HG03064 (cell line): Measurements from ENCODE around the gene KSR1.
A peak's percentile ranks its signal among the peaks of the same experiment; 100 is the strongest.
"Not testable (repeated sequence)": the region's sequence is repeated elsewhere in the genome, so short reads cannot be mapped to it uniquely, and the experiment has no call there.

Experiments
- ATAC-seq: cut with Tn5 transposase; IDR thresholded peaks from one replicate; pipeline ENCODE4 v1.9.1; 2021; ENCODE audit warnings: low read depth; ENCODE audit not compliant: unreplicated experiment

KSR1 gene

DNA sequence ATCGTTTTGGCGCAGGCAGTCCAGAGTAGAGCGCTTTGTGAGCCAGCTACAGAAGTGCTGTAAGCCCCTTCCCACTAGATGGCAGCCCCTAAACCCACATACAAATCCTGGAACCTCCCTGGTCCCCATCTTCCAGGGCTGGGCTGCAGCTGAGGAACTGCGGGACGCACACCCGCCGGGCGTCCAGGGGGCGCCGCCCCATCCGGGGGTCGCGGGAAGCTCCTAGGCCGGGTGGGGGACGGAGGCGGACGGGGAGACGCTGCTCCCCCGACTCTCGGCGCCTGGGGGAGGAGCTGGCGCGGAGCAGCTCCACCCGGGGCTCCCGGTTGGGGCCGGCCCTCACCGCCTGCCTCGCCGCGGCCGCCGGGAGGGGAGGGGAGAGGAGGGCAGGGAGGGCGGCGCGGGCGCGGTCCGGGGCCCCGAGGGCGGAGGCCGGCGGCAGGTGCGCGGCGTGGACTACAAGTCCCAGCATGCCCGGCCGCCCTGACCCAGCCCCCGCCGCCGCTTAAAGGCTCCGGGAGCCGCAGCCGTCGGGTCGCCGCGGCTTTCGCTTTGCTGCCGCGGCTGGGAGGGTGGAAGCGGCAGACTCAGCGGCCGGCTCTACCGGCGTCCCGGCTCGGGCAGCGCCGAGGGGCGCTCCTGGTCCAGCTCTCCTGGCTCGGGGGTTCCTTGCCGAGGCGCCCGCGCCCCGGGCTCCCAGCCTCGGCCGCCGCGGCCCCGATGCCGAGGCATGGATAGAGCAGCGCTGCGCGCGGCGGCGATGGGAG lies at the start of gene KSR1:
Gene KSR1, plus strand, starts transcription at position 535 of the 767 bp plus-strand sequence. Its CDS starts 196 bp downstream, at position 731.
- ATAC-seq = peak; percentile 83

DNA sequence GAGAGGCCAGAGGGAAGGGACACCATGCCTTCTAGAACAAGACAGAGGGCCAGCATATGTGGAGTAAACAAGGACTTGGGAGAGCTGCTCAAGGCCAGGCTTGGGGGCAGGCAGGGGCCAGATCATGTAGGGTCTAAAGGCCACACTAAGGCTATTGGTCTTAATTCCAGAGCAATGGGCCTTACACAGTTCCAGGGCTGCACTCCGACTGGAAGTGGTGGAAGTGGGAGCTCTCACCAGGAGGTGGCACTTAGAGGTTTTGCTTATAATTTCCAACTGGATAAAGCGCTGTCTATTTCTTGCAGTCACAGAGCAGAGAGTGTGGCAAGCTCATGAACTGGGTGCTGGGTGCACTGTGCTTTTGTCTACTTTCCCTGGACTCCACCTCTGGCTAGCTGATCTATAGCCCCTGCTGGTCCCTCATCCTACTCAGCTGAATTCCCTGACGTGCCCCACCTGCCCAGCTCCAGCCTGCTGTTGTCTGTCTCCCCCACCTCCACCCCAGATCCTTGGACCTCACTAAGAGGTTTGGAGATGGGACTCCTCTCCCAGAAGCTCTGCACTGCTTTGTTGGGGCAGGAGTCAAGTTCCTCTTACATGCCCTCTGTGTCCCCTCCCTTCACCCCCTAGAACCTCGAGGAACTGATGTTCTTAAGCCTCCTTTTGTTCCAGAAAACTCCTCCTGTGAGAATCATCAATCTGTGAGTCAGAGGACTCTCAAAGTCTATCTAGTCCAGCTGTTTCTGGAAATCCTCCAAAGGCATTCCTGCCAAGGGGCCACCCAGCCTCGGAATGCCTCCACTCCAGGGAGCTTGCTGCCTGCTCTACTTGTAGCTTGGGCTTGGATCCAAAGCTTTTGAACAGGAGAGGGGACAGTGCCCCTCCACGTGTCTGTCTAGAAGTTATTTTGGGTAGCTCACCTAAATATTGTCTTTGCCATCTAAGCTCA lies 48.1 kb upstream of the KSR1 start:
- no peak for ATAC-seq

DNA sequence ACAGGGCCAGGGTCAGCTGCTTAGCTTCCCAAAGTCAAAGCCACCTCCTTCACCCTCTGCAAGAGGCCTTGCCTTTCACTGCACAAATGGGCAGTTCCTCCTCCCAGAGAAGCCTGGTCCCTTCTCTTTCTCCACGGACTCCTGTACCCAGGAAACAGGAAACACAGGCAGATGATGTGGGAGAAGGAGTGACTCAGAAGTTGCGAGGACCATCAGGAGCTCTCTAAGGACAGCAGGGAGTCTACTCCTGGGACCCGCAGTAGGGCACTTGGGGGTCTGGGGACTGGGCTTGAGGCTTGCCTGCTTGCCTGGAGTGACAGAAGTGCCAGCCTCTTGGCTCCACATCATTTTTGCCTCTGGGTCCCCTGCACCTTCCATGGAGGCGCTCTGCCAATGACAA lies 47.4 kb upstream of the KSR1 start:
- no peak for ATAC-seq

DNA sequence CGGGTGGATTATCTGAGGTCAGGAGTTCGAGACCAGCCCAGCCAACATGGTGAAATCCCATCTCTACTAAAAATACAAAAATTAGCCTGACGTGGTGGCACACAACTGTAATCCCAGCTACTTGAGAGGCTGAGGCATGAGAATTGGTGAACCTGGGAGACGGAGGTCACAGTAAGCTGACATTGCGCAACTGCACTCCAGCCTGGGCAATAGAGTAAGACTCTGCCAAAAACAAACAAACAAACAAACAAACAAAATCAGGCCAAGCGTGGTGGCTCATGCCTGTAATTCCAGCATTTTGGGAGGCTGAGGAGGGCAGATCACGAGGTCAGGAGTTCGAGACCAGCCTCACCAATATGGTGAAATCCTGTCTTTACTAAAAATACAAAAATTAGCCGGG lies 44.1 kb upstream of the KSR1 start:
- not testable (repeated sequence) for ATAC-seq

DNA sequence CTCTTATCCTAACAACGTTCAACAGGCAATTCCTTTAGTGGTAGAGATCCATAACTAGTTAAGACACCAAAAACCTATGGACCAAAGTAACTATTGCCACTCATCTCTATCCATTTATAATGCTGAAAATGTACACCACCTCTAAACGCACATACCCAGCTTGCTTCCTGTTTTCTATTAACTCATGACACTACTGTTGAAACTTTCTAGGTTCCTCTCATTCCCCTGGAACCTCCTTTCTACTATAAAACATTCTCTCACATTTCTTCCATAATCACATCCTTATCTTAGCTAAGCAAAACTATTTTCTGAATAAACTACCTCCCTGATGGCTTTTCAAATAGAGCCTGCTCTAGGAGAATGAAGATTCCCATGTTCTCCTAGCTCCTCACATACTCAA lies 42.9 kb upstream of the KSR1 start:
- no peak for ATAC-seq

DNA sequence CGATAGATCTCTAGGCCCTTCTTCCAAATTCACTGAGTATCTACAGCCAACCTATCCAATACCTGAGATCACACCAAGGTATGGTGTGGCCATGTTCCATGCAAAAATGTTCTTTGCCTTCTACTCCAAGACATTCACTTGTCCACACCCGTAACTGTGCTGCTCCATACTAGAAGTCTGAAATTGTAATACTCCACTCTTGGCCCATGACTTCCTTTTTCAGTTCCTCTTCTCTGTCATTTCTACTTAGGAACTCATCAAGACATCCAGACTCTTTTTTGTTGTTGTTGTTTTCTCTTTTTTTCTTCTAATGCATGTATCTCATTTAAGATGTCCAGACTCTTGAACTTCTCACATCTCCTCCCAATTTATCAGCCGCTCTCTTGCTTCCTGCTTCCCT lies 42.5 kb upstream of the KSR1 start:
- no peak for ATAC-seq

DNA sequence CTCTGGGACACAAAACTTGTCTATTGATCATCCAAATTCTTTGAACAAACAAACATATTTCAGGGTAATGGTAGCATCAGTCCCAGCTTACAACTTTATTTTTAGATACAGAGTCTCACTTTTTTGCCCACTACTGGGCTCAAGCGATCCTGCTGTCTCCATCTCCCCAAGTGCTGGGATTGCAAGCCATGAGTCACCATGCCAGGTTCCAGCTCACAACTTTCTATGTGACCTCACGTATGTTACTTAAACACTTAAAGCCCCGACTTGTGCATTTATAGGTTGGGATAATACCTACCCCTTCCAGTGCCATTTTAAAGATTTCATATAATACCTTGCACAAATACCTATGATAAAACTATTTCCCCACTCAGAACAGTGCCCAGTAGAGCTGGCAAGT lies 42.0 kb upstream of the KSR1 start:
- no peak for ATAC-seq

DNA sequence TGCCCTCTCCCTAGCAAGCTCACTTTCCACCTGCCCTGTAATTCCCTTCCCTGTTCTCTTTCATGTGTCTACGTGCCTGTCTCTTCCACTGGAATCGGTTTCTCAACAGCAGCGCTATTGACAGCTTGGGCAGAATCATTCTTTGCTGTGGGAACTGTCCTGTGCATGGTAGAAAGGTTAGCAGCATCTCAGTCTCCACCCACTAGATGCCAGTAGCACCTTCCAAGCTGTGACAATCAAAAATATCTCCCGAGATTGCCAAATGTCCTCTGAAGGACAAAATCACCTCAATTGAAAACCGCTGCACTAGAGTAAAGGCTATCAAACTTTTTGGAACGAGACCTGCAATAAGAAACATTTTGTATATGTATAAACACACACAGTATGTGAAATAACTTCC lies 41.6 kb upstream of the KSR1 start:
- no peak for ATAC-seq

DNA sequence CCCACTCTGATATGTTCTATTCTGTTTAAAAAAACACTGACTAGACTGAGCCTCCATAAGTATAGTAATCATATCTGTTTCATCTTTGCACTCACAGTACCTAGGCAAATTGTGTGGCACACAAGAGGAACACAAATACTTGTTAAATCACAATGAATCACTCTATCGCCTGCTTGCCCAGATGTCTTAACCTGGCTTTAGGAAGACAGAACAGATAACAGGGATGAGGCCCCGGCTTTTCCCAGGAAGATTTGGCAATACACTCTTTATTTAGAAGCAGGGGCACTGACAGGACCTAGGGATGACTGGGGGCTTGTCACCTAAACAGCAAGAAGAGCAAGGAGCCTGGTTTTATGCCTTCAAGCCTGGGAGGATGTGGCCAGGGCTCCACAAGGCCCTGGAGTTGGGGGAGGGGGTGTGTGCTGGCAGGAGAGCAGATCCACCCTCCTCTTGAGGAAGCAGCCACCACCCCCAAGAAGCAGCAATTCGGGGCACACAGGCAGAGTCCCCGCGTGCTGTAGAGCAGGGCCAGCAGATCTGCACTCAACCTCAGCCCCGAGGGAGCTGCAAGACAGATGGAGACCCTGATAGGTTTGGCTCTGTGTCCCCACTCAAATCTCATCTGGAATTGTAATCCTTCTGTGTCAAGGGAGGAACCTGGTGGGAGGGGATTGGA lies 41.0 kb upstream of the KSR1 start:
- ATAC-seq = no peak

DNA sequence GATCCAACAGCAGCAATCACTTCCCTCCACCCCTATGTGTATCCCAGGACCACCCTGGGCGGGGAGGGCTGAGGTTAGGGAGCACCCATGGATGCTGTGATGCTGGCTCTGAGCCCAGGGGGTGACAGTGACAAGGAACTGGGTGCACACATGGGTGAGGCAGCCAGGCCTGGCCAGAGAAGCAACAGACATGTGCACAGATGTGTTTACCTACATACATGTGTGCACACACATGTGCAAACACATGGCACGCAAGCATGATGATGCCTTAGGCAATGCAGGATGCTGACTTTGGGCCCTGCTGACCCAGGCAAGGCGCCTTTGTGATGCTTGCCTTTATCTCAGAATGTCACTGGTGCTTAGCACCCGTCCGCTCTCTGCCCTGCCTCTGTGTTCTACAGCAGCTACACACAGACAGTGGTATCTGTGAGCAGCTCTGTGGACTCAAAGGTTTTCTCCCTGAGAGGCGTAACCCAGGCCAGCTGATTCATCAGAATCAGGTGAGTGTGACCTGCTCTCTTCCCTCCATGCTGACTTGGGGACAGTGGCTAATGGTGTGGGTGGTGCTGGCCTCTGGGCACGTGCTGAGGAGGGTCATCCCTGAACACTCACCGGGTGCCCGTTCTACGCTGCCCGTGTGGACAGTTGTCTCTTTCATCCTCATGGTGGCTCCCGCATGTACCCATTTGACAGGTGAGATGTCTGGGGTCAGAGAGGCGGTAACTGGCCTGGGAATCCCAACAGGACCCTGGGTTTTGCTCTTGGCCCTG lies 38.5 kb upstream of the KSR1 start:
- no peak for ATAC-seq

DNA sequence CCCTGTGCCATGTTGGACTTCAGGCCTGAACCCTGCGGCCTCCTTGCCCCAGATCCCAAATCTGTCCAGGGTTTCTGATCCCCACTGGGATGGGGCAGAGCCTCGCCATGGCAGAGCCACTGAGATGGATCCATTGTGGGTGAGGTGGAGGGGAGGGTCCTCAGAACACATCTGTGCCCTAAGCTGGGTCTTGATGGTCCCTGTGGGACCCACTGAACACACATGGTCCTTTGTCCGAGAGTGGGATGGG lies 38.0 kb upstream of the KSR1 start:
- no peak for ATAC-seq

DNA sequence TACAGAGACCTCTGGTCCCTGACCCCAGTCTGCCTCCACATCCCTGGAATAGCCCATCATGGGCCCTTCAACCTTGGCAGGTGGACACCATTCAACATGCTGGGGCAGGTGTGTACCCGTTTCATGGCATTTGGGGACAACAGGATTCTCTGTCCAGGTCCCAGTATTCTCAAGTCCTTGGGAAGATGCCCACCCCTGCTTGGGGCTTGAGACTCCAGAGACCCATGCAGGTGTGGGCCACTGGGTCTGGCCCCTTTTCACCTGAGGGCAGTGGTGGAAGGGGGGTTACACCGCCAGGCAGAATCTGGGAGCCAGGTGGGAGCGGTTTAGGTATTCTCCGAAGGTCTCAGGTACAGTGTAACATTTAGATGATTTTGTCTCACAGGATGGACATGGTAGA lies 37.1 kb upstream of the KSR1 start:
- no peak for ATAC-seq

DNA sequence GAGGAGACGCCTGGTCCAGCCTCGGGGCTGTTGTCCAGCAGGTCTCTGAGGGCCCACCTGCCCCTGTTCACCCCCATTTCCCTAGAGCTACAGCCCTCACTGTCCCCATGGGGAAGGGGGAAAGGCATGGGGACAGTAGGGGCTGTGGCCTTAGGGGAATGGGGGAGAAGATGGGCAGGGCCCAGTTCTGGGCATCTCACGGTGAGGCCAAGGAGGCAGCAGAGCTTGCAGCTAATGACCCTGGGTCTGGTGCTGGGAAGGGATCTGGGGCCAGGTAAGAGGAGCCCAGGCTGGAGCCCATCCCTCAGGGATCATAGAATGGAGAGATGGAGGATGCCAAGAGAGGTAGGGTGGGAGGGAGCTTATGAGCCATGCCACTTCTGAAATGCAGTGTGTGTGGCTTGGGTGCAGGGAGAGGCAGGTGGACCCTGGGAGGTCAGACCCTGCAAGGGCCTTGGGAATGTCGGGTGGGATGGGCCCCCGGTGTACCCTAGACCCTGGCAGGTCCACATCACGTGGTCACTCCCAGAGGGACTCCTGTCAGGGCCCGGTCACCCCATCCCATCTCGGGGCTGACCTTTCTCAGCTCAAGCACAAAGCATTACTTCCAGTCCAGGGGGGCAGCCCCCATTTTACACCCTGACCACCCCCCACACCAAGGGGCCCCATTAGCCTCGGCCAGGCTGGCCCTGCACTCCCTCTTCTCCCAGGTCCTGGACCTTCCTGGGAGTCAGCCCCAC lies 35.9 kb upstream of the KSR1 start:
- no peak for ATAC-seq

DNA sequence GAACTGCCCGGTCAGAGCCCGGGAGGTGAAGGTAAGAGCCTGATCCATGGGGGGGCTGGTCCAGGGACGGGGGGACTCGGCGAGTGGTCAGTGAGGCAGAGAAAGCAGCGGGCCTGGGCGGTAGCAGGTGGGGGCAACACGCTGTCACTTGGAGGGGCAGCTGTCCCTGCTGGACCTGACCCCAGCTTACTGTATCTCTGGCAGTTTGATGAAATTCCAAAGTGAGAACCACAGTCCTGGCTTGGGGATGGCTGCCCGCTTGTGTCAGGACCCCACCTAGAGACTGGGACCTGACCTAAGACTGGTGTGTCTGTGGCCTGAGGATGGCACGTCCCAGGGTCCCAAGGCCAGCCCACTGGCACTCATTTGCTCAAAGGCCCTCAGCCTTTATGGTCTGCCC lies 35.1 kb upstream of the KSR1 start:
- ATAC-seq = no peak

DNA sequence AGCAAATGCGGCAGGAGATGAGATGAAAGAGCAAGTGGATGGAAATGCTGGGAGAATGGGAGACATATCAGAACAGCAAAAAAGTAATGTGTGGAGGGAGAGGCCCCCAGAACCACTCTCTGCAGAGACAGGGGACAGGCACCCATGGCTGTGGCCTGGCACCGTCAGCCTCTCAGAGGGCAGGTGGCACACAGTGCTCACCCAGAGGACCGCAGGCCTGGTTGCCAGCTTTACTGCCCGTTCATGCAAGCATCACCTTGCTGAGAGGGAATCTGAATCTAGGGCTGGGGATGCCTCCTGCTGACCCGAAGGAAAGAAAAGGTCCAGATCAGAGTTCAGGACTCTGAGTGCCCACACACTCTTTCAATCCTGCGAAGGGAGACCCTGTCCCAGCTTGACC lies 34.6 kb upstream of the KSR1 start:
- not testable (repeated sequence) for ATAC-seq

DNA sequence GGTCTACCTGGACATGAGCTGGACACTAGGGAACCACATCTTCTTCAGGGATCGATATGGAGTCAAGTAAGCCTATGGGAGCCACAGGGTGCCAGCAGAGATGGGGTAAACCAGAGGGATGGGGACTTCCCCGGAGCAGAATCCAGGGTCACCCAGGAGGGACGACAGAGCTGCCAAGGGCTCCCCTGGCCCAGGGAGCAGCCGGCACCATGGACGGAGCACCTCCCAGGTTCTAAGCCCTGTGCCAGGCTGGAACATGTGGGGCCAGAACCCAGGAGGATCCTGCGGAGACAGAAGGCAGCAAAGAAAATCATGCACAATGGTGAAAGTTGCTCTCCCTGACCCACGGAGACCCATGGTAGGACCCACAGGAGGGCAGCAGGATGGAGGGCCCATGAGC lies 33.6 kb upstream of the KSR1 start:
- no peak for ATAC-seq

DNA sequence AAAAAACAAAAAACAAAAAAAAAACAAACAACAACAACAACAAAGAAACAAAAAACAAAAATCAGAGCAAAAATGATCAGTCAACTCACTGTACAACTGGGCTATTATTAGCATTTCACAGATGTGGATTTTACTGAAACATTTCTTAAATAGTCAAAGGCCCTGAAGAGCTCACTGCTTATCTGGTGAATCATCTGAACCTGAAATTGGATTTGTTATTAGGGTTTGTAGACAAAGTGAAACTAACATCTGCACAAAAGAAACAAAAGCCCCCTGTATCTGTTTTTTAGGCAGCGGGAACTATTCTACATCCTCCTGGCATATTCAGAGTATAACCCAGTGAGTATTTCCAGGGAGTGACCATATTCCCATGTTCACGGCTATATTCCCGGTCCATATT lies 32.6 kb upstream of the KSR1 start:
- ATAC-seq = no peak

DNA sequence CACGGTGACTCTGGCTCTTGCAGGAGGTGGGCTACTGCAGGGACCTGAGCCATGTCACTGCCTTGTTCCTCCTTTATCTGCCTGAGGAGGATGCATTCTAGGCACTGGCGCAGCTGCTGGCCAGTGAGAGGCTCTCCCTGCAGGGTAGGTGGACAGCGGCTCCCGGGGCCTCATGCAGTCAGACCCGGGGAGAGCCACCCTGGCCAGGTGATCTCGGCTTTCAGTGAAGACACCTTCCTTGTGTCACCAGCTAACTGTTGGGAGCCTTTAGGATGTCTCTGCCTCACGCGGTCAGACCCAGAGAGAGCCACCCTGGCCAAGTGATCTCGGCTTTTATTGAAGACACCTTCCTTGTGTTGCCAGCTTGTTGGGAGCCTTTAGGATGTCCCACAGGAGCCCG lies 31.7 kb upstream of the KSR1 start:
- no peak for ATAC-seq

DNA sequence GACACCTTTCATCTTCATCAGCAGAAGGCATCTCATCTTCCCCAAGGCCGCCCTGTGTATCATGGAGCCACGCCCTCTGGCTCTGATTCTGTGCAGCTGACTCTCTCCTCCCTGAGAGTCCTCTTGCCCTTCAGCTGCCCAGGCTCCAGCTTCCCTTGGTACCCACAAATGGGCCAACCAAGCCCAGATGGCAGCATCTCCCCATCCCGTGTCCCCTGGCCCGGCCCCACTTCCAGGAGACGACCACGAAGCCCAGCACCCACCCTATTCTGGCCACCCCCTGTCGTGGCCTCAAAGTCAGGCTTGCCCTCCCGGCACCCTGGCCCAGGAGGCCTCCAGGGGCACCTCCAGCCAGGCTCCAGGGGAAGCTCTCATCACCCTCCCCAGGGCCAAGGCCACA lies 31.3 kb upstream of the KSR1 start:
- no peak for ATAC-seq

DNA sequence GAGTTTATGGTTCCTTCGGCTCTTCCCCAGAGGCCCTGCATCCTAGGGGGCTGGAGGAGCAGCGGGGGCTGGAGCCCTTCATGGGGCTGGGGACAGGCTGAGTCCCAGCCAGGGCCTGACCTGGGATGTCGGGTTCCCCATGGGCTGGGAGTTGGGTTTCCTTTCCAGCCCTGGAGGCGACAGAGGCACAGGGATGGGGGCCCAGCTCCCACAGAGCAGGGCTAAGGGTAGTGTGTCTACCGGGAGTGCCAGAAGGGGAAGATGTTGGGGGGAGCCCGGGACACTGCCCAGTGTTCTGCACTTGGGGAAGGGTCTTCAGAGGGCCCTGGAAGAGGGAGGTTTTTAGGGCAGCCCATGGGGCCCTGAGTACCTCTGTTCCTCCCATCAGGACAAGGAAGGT lies 30.7 kb upstream of the KSR1 start:
- not testable (repeated sequence) for ATAC-seq
